ENCODE measurements around the gene ARMC3.
A peak's percentile ranks its signal among the peaks of the same experiment; 100 is the strongest.
"Not testable (repeated sequence)": the region's sequence is repeated elsewhere in the genome, so short reads cannot be mapped to it uniquely, and the experiment has no call there.

Gene ARMC3, protein sequence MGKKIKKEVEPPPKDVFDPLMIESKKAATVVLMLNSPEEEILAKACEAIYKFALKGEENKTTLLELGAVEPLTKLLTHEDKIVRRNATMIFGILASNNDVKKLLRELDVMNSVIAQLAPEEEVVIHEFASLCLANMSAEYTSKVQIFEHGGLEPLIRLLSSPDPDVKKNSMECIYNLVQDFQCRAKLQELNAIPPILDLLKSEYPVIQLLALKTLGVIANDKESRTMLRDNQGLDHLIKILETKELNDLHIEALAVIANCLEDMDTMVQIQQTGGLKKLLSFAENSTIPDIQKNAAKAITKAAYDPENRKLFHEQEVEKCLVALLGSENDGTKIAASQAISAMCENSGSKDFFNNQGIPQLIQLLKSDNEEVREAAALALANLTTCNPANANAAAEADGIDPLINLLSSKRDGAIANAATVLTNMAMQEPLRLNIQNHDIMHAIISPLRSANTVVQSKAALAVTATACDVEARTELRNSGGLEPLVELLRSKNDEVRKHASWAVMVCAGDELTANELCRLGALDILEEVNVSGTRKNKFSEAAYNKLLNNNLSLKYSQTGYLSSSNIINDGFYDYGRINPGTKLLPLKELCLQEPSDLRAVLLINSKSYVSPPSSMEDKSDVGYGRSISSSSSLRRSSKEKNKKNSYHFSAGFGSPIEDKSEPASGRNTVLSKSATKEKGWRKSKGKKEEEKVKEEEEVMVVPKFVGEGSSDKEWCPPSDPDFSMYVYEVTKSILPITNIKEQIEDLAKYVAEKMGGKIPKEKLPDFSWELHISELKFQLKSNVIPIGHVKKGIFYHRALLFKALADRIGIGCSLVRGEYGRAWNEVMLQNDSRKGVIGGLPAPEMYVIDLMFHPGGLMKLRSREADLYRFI

DNA sequence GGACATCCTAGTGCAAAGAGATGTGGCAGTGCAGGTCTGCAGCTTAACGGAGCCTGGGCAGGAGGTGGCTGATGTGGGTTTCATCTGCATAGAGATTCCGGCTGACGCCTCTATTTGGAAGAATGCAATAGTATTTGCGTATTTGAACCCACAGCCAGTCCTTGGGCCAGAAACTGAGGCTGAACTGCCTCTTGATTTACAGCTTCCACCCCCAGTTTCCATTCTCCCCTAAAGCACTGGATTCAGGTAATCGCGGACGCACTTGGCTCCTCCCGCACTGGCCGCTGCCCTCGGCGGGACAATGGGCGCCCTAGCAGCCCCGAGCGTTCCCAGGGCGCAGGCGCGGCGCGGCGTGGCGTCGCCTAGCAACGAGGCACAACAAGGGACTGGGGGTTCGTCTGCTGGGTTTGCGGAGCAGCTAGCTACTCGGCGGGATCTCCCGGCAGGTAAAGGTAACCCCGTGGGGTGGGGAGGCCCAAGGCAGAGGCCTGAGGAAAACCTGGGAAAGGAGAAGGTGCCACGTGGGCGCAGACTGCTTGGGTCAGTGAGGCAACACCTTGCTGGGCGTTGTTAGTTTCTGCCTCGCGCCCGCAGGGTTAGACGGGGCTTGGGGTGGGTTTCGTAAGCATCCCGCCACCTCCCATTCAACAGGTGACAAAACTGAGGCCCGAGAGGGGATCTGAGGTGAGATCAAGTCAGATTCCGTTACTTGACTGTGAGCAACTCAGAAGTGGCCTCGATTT lies at the start of gene ARMC3:
TSS of gene ARMC3 (plus strand) at position 393 of the 743 bp plus-strand sequence. CDS start 3,944 bp downstream, outside the sequence.
- DNase-seq, result peak; percentile 72

DNA sequence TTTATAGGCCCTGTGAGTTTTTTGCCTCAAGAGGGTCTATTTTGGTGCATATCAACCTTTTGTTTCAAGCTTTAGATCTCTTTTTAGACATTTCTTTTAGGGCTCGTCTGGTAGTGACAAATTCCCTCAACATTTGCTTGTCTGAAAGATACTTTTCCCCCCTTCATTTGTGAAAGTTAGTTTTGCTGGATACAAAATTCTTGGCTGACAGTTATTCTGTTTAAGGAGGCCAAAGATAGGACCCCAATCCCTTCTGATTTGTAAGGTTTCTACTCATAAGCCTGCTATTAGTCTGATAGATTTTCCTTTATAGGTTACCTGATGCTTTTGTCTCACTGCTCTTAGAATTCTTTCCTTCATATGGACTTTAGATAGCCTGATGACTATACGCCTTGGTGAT lies 36.1 kb upstream of the ARMC3 start:
- DNase-seq, result no peak

DNA sequence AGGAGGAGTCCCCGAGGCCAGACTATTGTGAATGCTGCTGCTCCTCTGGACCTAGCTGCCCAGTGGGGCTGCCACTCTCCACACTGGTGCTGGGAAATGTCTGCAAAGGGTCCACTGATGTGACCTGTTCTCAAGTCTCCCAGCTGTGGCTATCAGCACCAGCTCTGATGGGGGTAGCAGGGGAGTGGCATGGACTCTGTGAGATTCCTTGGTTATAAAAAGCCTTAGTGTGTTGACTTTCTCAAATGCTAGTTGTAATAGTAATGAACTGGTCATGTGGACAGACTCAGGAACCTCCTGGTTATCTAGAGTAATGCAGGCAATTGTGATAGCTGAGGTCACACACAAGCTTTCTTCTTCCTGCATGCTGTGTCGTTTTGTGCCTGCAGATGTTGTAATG lies 34.1 kb upstream of the ARMC3 start:
- DNase-seq, result no peak

DNA sequence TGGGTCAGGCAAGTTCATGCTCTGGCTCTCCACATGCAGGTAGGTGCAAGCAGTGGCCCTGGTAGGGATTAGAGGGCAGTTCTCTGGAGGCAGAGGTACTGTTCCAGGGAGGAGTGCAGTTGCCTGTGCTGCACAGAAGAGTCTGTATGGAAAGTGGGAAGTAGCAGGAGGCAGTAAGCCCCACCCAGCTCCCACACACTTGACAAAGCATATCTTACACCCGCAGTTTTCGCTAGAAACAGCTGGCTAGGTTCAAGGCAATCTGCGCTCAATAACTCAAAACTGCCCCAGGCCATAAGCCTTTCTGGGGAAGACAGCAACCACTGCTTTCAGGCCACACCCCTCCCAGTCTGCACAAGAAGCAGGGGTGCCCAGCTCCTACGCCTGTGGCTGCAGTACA lies 33.1 kb upstream of the ARMC3 start:
- DNase-seq, result no peak

DNA sequence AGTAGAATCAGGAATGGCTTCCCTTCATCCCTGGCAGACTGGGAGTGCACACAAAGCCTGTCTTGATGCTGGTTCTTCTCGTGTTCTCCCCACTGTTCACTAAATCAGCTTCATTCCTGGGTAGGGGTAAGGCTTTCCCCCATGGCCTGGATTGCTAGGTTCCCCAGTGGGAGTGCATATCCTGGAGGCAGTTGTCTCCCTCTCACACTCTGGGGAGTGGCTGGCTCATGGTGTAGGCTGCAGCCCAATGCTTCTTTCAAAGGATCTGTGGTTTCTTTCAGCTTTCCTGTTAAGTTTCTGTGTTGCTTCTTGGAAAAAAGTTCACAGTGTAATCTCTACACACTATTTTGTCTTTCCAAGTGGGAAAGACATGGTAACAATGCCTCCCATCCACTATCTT lies 32.6 kb upstream of the ARMC3 start:
- no peak for DNase-seq

DNA sequence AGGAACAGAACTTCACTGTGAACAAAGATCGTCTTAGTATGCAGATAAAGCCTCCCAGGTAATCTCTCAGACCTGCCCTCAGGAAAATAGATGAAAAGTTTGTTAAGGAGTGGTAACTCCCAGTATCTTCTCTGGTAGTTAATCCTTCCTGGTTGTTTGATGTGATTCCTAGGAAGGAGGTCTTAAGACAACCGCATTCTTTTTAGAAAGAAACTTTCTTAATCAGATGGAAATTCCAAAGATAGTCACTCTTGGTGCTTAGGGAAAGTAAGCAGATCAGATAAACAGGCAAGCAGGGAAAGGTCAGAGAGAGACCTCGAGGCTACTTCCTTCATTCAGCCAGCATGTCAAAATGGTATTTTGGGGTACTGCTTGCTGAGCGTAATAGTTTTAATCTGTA lies 30.5 kb upstream of the ARMC3 start:
- no peak for DNase-seq

DNA sequence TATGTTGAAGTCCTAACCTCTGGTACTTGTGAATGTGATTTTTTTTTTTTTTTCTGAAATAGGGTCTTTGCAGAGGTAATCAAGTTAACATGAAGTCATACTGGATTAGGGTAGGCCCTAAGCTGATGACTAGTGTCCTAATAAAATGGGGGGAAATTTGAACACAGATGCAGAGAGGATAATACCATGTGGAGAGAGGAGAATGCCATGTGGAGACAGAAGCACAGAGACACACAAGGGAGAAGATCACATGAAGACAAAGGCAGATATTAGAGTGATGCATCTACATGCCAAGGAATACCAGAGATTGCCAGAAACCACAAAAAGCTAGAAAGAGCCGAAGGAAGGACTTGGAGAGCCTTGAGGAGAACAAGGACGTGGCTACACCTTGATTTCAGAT lies 28.5 kb upstream of the ARMC3 start:
- DNase-seq, result no peak

DNA sequence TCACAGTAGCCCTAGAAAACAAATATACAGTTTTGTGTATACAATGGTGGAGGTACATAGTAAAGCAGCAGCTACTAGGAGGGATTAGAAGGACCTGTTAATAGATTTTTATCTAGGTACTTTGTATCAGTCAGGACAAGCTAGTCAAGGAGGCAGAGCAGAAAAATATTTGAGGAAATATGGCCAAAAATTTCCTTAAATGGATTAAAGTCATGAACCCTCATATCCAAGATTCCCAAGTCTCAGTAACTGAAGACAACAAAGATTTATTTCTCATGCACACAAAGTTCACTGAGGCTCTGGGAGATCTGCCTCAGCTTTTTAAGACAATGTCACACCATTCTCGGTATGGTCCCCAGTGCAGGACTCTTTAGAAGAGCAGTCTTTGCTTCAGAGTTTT lies 28.1 kb upstream of the ARMC3 start:
- no peak for DNase-seq

DNA sequence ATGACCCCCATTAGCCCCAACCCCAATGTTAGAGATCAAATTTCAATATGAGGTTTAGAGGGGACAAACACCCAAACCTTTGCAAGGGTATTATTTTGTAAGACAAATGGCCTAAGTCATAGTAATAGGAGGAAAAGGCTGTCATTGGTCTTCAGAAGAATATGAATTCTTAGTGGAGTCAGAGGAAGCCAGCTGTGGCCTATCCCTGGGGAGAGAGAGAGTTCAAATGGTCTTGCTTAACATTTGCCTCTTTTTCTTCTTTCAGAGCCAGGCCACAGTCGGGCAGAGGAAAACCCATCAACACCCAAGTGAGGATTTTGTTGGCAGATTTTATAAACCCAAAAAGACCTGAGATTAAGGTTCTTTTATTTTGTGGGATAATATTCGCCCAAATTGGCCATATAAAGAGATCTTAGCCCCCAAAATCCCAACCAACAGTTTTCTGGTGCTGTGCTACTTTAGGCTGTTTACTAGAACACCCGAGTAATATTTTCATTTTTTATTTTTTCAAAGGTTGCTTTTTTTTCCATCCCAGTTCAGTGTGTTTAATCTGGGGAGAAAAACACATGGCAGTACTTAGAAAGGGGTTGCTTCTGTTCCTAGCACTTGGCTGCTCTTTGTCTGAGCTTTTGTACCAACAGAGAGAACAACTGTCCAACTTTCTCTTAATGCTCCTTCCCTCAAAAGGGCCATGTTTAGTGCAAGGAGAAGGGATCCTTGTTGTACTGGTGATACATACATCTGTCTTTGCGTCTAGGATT lies 26.8 kb upstream of the ARMC3 start:
- DNase-seq, result no peak

DNA sequence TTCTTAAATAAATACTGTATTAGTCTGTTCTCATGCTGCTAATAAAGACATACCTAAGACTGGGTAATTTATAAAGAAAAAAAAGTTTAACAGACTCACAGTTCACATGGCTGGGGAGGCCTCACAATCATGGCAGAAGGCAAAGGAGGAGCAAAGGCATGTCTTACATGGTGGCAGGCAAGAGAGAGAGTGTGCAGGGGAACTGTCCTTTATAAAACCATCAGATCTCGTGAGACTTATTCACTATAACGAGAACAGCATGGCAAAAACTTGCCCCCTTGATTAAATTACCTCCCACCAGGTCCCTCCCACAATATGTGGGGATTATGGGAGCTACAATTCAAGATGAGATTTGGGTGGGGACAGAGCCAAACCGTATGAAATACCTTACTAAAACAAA lies 25.7 kb upstream of the ARMC3 start:
- not testable (repeated sequence) for DNase-seq

DNA sequence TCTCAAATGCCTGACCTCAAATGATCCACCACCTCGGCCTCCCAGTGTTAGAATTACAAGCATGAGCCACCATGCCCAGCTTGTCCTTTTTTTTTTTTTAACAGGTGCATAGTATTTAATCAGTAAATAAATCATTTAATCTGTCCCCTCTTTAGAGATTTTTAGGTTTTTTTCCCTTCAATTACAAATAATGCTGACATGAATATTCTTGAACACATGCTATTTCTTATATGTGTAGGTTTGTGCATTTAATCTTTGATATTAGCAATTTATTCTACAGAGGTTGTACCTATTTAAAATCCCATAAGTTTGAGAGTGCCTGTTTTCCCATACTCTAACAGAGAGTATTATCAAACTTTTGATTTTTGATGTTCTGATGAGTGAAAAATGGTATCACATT lies 24.2 kb upstream of the ARMC3 start:
- no peak for DNase-seq

DNA sequence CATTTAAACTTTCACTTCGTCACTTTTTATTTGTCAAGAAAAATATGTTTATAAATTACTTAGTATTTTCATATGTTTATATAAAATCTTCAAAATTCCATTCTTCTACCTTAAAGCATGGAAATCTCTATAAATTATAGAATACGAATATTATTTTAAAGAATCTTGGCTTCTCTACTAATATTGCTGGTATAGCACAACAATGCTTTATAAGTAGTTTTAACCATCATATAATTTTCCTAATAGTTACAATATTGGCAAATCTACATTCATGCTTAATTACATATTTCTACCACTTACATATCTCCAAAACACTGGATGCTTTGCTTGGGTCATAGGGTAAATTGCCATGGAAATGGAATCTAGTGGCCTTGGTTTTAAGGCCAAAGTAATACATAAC lies 21.1 kb upstream of the ARMC3 start:
- DNase-seq, result no peak

DNA sequence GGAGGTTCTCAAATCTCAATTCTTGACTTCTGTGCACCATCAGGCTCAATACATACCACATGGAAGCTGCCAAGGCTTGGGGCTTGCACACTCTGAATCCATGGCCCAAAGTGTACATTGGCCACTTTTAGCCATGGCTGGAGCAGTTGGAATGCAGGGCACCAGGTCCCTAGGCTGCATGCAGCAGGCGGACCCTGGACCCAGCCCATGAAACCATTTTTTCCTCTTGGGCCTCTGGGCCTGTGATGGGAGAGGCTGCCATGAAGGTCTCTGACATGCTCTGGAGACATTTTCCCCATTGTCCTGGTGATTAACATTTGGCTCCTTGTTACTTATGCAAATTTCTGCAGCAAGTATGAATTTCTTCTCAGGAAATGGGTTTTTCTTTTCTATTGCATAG lies 19.0 kb upstream of the ARMC3 start:
- no peak for DNase-seq

DNA sequence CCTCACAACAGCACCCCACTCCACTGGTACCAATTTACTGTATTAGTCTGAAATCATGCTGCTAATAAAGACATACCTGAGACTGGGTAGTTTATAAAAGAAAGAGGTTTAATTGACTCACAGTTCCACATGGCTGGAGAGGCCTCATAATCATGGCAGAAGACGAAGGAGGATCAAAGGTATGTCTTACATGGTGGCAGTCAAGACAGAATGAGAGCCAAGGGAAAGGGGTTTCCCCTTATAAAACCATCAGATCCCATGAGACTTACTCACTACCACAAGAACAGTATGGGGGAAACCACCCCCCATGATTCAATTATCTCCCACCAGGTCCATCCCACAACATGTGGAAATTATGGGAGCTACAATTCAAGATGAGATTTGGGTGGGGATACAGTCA lies 18.2 kb upstream of the ARMC3 start:
- DNase-seq, result not testable (repeated sequence)

DNA sequence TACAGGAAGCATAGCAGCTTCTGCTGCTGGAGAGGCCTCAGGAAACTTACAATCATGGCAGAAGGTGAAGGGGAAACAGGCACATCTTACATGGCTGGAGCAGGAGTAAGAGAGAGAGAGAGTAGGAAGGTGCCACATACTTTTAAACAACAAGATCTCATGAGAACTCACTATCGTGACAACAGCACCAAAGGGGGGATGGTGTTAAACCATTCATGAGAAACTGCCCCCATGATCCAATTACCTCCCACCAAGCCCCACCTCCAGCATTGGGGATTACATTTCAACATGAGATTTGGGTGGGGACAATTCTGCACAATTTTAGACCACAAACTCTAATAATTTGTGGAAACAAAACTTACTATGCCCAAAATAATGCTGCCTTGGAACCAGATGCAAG lies 16.8 kb upstream of the ARMC3 start:
- DNase-seq, result no peak

DNA sequence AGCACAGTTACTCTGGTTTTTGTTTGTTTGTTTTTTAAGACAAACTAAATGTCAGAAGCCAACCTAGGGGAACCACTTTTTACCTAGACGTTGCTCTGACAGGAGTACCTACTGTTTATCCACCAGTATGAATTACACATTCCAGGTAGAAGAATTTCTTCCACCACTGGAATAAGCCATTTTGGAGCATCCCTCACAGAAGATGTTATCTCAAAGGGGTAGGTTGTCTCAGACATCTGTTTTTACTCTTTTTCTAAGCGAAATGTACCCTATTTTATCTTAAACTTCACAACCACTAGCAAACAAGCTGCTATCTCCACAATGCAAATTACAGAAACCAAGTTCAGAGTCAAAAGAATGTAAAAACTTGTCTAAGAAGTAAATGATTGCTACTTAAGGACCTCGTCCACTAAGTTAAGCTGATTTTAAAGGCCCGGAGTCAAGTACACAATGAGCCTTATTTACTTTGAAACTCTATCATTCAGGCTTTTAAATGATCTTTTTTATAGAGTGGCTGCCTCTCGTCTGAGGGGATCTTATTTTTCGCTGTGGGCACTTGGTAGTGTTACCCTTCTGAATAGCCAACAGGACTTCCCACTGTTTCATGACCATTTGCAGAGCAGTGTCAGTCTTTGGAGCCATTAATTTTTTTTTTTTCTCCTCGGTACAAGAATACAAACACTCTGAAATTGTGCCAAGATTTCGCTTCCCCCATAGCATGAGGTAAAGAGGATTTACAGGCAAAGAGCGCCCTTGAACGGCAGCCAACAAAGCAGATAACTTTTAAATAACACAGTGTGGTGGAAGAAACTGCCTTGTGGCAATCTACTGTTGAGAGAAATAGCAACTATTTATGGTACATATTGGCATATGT lies 15.7 kb upstream of the ARMC3 start:
- DNase-seq, result no peak

DNA sequence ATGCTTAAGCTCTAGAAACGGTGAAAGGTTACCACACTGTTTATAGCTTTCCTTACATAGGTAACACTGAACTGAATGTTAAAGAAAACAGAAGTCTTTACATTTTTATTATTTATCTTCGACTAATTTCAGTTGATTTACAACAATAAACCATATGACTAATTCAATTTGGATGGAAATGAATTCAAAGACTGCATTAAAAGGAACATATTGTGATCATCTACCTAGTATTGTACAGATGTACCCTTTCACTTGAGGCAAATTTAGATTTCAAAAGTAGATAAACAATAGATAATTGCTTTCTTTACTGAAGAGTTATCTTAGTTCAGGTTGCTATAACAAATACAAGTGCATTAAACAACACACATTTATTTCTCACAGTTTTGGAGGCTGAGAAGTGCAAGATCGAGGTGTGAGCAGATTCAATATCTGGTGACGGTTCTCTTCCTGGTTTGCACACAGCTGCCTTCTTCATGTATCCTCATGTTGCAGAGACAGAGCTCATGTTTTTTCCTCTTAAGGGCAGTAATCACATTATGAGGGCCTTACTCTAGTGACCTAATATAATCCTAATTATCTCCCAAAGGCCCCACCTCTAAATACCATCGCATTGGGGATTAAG lies 15.0 kb upstream of the ARMC3 start:
- peak; percentile 25 for DNase-seq

DNA sequence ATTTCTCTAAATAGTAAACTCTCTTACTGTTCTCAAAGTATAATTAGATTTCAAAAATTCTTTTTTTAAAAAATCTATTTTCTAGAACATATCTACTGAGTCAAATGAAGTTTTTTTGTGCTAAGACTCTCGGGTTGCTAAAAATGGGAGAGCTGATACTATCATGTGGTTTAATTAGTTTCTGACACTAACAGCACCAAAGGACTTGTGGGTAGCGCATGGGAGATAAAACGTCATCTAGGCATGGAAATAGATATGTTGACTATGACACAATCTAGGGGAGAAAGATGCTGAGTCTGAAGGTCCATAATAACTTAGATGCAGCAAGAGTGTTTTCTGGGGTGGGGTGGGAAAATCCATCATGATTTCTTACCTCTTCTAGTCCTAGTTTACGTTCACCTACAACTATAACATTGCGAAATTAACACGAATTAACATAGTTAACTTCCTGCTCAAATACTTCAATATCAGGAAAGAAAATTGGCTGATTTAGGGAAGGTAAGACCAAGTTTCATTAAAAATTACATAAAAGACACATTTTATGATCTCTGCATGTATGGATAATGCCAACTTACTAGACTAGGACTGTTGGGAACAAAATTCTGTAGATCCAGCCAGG lies 14.3 kb upstream of the ARMC3 start:
- DNase-seq, result peak; percentile 16

DNA sequence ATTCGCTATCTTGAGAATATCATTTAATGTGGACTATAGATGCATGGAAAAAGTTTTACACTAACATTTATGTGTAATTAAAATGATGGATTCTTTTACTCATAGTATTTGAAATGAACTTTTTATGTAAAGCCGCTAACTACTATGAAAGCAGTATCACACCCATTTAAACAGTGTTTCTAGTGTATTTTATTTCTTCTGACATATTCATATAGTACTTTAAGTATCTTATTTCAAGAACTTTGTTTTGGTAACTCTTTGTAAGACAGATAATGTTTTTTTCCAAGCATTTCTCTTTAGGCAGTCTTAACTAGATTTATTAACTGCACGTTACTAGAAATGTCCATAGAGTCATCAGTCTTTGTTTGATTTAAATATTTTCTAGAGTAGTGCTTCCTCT lies 12.5 kb upstream of the ARMC3 start:
- DNase-seq, result no peak

DNA sequence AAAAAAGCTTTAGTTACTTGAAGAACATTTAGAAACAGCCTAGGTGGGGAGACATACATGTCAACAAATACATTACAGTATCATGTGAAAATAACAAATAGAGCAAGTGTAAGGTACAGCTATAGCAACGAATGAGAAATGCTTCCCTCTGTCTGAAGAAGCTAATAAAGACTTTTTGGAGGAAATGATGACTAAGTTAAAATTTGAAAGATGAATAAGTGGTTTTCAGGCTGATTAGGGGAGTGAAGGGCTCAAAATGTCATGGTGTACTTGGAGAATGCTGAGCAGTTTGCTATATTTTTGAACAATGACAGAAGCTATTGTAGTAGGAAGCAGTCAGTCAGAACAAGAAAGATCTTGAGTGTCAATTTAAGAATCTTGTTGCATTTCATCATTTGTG lies 2.8 kb upstream of the ARMC3 start:
- no peak for DNase-seq

DNA sequence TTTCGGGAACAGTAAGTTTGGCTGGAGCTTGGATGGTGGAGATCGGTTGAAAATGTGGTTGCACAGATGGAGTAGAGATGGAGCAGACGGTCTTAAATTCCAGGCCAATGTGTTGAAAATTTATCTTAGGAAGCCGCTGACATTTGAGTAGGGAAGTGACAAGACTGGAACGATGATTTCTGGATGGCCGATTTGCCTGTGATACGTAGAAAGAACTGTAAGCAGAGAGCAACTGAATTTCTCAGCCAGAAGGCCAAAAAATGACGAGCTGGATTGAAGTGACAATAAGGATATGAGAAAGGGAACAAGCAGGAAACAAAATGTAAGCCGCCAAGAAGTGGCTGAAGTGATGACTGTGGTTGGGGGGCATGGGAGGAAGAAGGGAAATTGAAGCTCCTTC lies 687 bp upstream of the ARMC3 start:
- no peak for DNase-seq

Data from CD4-positive, alpha-beta T cell treated with Interleukin-4 for 4 hours (primary cell).